Peyer's patch (tissue), 4 donors: Measurements from ENCODE around the gene CDK10.

Experiments used
- POLR2A ChIP-seq, 2 donors: fragments of 450-650 bp; IDR thresholded peaks; one replicate each; pipeline ENCODE4 v1.5.1; 2017; ENCODE audit warnings: antibody characterized with exemption in 2 of 2, mild to moderate bottlenecking in 2 of 2, moderate library complexity in 2 of 2
- TF ChIP-seq, protein P1 (sequence below), 6 experiments: fragments of 450-650 bp in 4 of 6; fragments of 200-600 bp in 2 of 6; sonication (generic) in 1 of 6; IDR thresholded peaks; one replicate each; pipeline ENCODE4 v1.5.1; 2017 to 2019; ENCODE audit warnings: antibody characterized with exemption in 6 of 6, mild to moderate bottlenecking in 3 of 6, moderate library complexity in 1 of 6

DNA sequence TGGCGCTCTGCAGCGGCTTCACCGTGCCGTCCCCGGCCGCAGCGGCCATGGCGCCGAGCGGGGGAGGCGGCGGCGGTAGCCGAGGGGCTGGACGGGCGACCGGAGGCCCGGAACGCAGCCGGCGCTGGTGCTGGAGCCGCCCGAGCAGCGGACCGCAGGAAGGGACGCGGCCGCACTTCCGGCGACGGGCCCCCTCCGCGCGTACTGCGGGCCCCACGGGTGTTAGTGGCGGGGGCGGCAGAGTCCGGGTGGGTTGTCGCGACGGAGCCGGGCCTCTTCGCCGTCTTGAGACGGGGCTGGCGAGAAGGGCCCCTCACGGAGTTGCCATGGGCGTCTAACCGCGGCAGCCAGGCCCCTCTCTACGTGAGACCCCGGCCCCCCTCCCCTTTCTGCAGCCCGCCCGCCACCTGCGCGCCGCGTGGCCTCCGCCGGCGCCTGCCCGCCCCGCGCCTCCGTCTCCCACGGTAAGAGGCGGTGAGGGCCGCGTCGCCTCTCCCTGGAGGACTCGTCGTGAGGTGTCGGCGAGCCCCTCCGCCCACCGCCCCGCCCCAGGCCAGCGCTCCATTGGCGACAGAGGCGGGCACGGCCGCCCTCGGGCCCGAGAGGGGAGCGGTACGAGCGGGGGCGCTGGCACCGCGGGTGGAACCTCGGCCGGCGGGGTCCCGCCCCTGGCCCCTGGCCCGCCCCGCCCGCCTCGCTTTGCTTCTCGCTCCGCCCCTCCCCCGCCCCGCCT lies 34.5 kb downstream of the CDK10 start, which contains the start of the genes VPS9D1 and ZNF276:
- TF ChIP-seq, protein P1, sequence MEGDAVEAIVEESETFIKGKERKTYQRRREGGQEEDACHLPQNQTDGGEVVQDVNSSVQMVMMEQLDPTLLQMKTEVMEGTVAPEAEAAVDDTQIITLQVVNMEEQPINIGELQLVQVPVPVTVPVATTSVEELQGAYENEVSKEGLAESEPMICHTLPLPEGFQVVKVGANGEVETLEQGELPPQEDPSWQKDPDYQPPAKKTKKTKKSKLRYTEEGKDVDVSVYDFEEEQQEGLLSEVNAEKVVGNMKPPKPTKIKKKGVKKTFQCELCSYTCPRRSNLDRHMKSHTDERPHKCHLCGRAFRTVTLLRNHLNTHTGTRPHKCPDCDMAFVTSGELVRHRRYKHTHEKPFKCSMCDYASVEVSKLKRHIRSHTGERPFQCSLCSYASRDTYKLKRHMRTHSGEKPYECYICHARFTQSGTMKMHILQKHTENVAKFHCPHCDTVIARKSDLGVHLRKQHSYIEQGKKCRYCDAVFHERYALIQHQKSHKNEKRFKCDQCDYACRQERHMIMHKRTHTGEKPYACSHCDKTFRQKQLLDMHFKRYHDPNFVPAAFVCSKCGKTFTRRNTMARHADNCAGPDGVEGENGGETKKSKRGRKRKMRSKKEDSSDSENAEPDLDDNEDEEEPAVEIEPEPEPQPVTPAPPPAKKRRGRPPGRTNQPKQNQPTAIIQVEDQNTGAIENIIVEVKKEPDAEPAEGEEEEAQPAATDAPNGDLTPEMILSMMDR (IDR thresholded peaks at IDR 0.05), result no peak
- peak; percentile 11 to 15 for TF ChIP-seq POLR2A (IDR thresholded peaks at IDR 0.05)
